Activated effector memory CD4-positive, alpha-beta T cell treated with anti-CD3 and anti-CD28 coated beads, Interleukin-2, amount 50 U/mL, for 16 hours (primary cell): Measurements from ENCODE around the gene JDP2.
A peak's percentile ranks its signal among the peaks of the same experiment; 100 is the strongest.

ENCODE experiments used
- DNase-seq: peaks from one replicate; pipeline ENCODE4 v3.0.0-alpha.2; 2020

The JDP2 gene

GRCh38 chr14:75491376-75491978 is 63.7 kb downstream of the JDP2 start:
- no peak for DNase-seq

GRCh38 chr14:75492832-75493591 is 65.2 kb downstream of the JDP2 start:
- DNase-seq = no peak

- no peak for DNase-seq
Measured at GRCh38 chr14:75493592-75494087, 65.8 kb downstream of the JDP2 start.

GRCh38 chr14:75494896-75495295 is 67.1 kb downstream of the JDP2 start:
- no peak for DNase-seq

- DNase-seq = no peak
Measured at GRCh38 chr14:75495399-75495798, 67.6 kb downstream of the JDP2 start.

- no peak for DNase-seq
Measured at GRCh38 chr14:75495882-75496281, 68.1 kb downstream of the JDP2 start.

- no peak for DNase-seq
Measured at GRCh38 chr14:75496755-75497154, 68.9 kb downstream of the JDP2 start.

- peak; percentile 72 for DNase-seq
Measured at GRCh38 chr14:75497191-75497590, 69.4 kb downstream of the JDP2 start.

GRCh38 chr14:75497701-75498100 is 69.9 kb downstream of the JDP2 start:
- no peak for DNase-seq

GRCh38 chr14:75499084-75499875 is 71.5 kb downstream of the JDP2 start:
- DNase-seq = no peak

GRCh38 chr14:75501080-75501479 is 73.3 kb downstream of the JDP2 start:
- no peak for DNase-seq

- DNase-seq = no peak
Measured at GRCh38 chr14:75504411-75504810, 76.6 kb downstream of the JDP2 start.

GRCh38 chr14:75506930-75507329 is 79.1 kb downstream of the JDP2 start:
- no peak for DNase-seq

- DNase-seq = no peak
Measured at GRCh38 chr14:75510547-75510946, 82.7 kb downstream of the JDP2 start.

GRCh38 chr14:75511201-75511600 is 83.4 kb downstream of the JDP2 start:
- DNase-seq = no peak

GRCh38 chr14:75513911-75514672 is 86.3 kb downstream of the JDP2 start:
- DNase-seq = peak; percentile 81

GRCh38 chr14:75514673-75515628 is 87.1 kb downstream of the JDP2 start:
- DNase-seq = peak; percentile 82

GRCh38 chr14:75515629-75515996 is 87.8 kb downstream of the JDP2 start:
- DNase-seq = no peak

- peak; percentile 74 for DNase-seq
Measured at GRCh38 chr14:75518625-75519024, 90.8 kb downstream of the JDP2 start.

- no peak for DNase-seq
Measured at GRCh38 chr14:75519394-75519793, 91.6 kb downstream of the JDP2 start.

GRCh38 chr14:75519826-75520728 is 92.3 kb downstream of the JDP2 start:
- DNase-seq = no peak
